Measurements from ENCODE around the gene PTPRU.
"Not testable (repeated sequence)": the region's sequence is repeated elsewhere in the genome, so short reads cannot be mapped to it uniquely, and the experiment has no call there.

PTPRU gene

GRCh38 chr1:29311352-29312030, 75.2 kb downstream of the PTPRU start:
- no peak for DNase-seq (ENCODE audit: low read depth, low spot score)
- H3K27ac ChIP-seq: no peak overlapping the region

GRCh38 chr1:29312469-29313461, 76.4 kb downstream of the PTPRU start:
- no peak for DNase-seq (ENCODE audit: low read depth, low spot score)
- no peak overlapping the region for H3K27ac ChIP-seq

- DNase-seq (ENCODE audit: low read depth, low spot score); H3K27ac ChIP-seq: not testable (repeated sequence)
Observed at GRCh38 chr1:29314685-29315084, 78.4 kb downstream of the PTPRU start.

- no peak for DNase-seq (ENCODE audit: low read depth, low spot score)
- H3K27ac ChIP-seq: no peak overlapping the region
Observed at GRCh38 chr1:29315262-29315661, 78.9 kb downstream of the PTPRU start.

- DNase-seq (ENCODE audit: low read depth, low spot score): no peak
- H3K27ac ChIP-seq: no peak overlapping the region
Observed at GRCh38 chr1:29315876-29316275, 79.6 kb downstream of the PTPRU start.

GRCh38 chr1:29317063-29317915, 81.0 kb downstream of the PTPRU start:
- H3K27ac ChIP-seq: no peak overlapping the region
- no peak for DNase-seq (ENCODE audit: low read depth, low spot score)

- DNase-seq (ENCODE audit: low read depth, low spot score): no peak
Observed at GRCh38 chr1:29317916-29318530, 81.7 kb downstream of the PTPRU start.

GRCh38 chr1:29318724-29319123, 82.4 kb downstream of the PTPRU start:
- no peak for DNase-seq (ENCODE audit: low read depth, low spot score)
- H3K27ac ChIP-seq: no peak overlapping the region

More at GRCh38 chr1:29317916-29318530, 81.7 kb downstream of the PTPRU start:
- no peak overlapping the region for H3K27ac ChIP-seq

GRCh38 chr1:29319300-29320110, 83.2 kb downstream of the PTPRU start:
- no peak overlapping the region for H3K27ac ChIP-seq
- no peak for DNase-seq (ENCODE audit: low read depth, low spot score)

- no peak for DNase-seq (ENCODE audit: low read depth, low spot score)
- no peak overlapping the region for H3K27ac ChIP-seq
Observed at GRCh38 chr1:29320156-29320940, 84.0 kb downstream of the PTPRU start.

GRCh38 chr1:29321176-29321575, 84.9 kb downstream of the PTPRU start:
- H3K27ac ChIP-seq: no peak overlapping the region
- no peak for DNase-seq (ENCODE audit: low read depth, low spot score)

- no peak for DNase-seq (ENCODE audit: low read depth, low spot score)
- H3K27ac ChIP-seq: no peak overlapping the region
Observed at GRCh38 chr1:29322147-29322694, 85.9 kb downstream of the PTPRU start.

- H3K27ac ChIP-seq: no peak overlapping the region
- no peak for DNase-seq (ENCODE audit: low read depth, low spot score)
Observed at GRCh38 chr1:29322861-29323585, 86.7 kb downstream of the PTPRU start.

- DNase-seq (ENCODE audit: low read depth, low spot score): no peak
- no peak overlapping the region for H3K27ac ChIP-seq
Observed at GRCh38 chr1:29323636-29324035, 87.3 kb downstream of the PTPRU start.

- no peak overlapping the region for H3K27ac ChIP-seq
- DNase-seq (ENCODE audit: low read depth, low spot score): no peak
Observed at GRCh38 chr1:29324202-29324601, 87.9 kb downstream of the PTPRU start.

GRCh38 chr1:29324771-29325351, 88.5 kb downstream of the PTPRU start:
- DNase-seq (ENCODE audit: low read depth, low spot score): no peak
- H3K27ac ChIP-seq: no peak overlapping the region

GRCh38 chr1:29325675-29326074, 89.4 kb downstream of the PTPRU start:
- no peak overlapping the region for H3K27ac ChIP-seq
- DNase-seq (ENCODE audit: low read depth, low spot score): no peak

Measured in epithelial cell of prostate (primary cell).